PC-3 (cell line): ENCODE results near the gene MLC1.

Source experiments
- EZH2 ChIP-seq: fragments of 300-600 bp; sonication (generic); IDR thresholded peaks from one replicate; pipeline ENCODE4 v1.6.1; 2017; ENCODE audit warnings: antibody characterized with exemption, mild to moderate bottlenecking, low read length; ENCODE audit not compliant: unreplicated experiment
- EZH2phosphoT487 ChIP-seq: fragments of 300-600 bp; sonication (generic); IDR thresholded peaks from 2 replicates; pipeline ENCODE4 v1.6.1; 2018; ENCODE audit warnings: mild to moderate bottlenecking, antibody characterized with exemption, low read length, borderline replicate concordance
- TF ChIP-seq, protein P1 (sequence below): fragments of 300-600 bp; sonication (generic); conservative IDR thresholded peaks from 2 replicates; pipeline ENCODE4 v1.5.1; 2017; ENCODE audit warnings: antibody characterized with exemption, low read depth, mild to moderate bottlenecking, low read length

- TF ChIP-seq, protein P1, sequence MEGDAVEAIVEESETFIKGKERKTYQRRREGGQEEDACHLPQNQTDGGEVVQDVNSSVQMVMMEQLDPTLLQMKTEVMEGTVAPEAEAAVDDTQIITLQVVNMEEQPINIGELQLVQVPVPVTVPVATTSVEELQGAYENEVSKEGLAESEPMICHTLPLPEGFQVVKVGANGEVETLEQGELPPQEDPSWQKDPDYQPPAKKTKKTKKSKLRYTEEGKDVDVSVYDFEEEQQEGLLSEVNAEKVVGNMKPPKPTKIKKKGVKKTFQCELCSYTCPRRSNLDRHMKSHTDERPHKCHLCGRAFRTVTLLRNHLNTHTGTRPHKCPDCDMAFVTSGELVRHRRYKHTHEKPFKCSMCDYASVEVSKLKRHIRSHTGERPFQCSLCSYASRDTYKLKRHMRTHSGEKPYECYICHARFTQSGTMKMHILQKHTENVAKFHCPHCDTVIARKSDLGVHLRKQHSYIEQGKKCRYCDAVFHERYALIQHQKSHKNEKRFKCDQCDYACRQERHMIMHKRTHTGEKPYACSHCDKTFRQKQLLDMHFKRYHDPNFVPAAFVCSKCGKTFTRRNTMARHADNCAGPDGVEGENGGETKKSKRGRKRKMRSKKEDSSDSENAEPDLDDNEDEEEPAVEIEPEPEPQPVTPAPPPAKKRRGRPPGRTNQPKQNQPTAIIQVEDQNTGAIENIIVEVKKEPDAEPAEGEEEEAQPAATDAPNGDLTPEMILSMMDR = no peak
- TF ChIP-seq EZH2 (no peak), EZH2phosphoT487 (no peak)
Measured at GRCh38 chr22:50071432-50072166, 13.6 kb downstream of the MLC1 start.
